ENCODE results near the gene RHBDF2.

Gene RHBDF2

DNA sequence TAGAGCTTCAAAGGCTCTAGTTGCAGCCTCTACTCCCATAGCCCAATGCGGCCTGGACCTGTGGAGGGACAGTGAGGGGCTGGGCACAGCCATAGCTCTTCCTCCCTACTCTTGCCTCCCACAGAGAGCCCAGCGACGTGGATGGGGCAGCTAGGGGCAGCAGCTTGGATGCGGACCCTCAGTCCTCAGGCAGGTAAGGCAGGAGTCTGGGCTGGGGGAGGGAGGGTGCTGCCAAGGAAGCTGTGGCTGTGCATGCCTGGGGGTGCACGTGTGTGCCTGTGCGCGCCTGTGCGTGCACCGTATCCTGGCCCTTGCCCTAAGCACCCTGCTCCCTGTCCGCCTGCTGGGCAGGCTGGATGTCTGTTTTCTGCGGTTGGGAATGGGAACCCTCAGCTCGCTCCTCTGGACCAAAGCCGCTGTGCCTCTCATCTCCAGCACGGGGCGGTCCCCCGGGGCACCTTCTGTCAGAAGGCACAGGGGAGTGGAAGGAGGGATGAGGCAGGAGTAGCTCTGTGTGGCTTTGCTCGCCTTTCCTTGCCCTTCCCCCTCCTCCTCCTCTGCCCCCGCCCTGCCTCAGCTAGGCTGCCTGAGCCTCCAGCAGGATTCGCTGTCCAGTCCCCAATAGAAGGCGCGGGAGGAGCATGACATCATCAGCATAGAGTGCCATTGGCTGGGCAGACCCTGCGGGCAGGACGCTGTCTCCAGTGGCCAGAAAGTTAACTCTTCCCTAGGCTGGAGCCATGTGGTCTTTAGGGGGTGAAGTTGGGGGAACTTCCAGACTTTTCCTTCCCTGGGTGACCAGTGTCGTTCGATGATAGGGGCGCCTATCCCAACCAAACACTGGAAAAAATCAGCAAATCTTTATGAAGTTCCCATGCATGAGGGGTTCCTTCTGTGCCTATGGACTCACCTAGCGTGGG, 39.4 kb upstream of the RHBDF2 start:
- peak; percentile 97 for DNase-seq (ENCODE audit: extremely low spot score)
- TF ChIP-seq TARDBP (IDR thresholded peaks at IDR 0.05), result no peak
- peak; percentile 83 for TF ChIP-seq L3MBTL2 (conservative IDR thresholded peaks at IDR 0.05)
- TF ChIP-seq HDGF (IDR thresholded peaks at IDR 0.05; ENCODE audit: borderline replicate concordance), result peak; percentile 60; the same call in 1 of the 2 replicates
- TF ChIP-seq NFRKB (IDR thresholded peaks at IDR 0.05), result no peak
- no peak for TF ChIP-seq PKNOX1 (IDR thresholded peaks at IDR 0.05)
- no peak for TF ChIP-seq FOXM1 (IDR thresholded peaks at IDR 0.05; ENCODE audit: borderline replicate concordance)
- POLR2A ChIA-PET, result interaction anchor here (0.9 to 4.0 kb wide), 13 partner anchors 11 to 186 kb away, joined by 3 to 28 read pairs (median 5); partner anchors contain the start of genes JMJD6 and METTL23
- CTCF ChIA-PET, result interaction anchor here (1.0 to 3.2 kb wide), 5 partner anchors 12 to 84 kb away, joined by 3 to 16 read pairs (median 5); no protein-coding TSS in a partner anchor

DNA sequence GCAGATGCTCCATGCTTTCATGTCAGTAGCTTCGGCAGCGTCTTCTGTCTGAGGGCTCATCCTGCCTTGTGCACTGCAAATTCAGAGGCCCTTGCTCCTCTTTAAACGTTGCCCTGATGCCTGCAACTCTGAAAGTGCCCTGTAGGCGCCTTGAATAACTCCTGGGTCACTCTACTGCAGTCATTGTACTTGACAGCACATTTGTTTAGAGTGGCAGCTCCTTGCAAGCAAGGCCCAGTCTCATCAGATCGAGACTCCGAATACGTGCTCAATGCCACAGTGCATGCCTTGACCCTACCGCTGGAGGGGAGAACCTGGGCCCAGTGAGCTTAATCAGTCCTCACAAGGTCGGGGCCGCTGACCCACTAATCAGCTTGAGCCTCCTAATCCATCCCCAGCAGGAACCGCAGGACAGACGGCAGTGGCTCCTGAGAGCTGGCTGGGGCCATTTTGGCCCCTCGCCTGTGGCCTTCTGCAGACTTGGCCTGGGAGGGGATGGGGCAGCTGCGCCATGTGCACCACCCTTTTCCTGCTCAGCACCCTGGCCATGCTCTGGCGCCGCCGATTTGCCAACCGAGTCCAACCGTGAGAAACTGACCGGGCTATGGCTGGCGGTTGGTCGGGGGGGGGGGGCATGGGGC, 38.5 kb upstream of the RHBDF2 start, which contains the start of gene PRCD:
Gene PRCD, plus strand, starts transcription at position 414 of the 641 bp plus-strand sequence. Its CDS starts 98 bp downstream, at position 512.
- no peak for TF ChIP-seq HDGF (IDR thresholded peaks at IDR 0.05; ENCODE audit: borderline replicate concordance)
- POLR2A ChIA-PET, result interaction anchor here (1.1 to 4.0 kb wide), 8 partner anchors 11 to 187 kb away, joined by 3 to 28 read pairs (median 9); partner anchors contain the start of genes JMJD6 and METTL23
- DNase-seq (ENCODE audit: extremely low spot score), result no peak
- CTCF ChIA-PET, result interaction anchor here (1.0 to 3.2 kb wide), 4 partner anchors 11 to 40 kb away, joined by 3 to 16 read pairs (median 9); no protein-coding TSS in a partner anchor

GRCh38 chr17:76538941-76539570, 37.8 kb upstream of the RHBDF2 start:
- CTCF ChIA-PET, result interaction anchor here (2.7 to 3.2 kb wide), 2 partner anchors 10 to 16 kb away, joined by 15 to 16 read pairs; no protein-coding TSS in a partner anchor

DNA sequence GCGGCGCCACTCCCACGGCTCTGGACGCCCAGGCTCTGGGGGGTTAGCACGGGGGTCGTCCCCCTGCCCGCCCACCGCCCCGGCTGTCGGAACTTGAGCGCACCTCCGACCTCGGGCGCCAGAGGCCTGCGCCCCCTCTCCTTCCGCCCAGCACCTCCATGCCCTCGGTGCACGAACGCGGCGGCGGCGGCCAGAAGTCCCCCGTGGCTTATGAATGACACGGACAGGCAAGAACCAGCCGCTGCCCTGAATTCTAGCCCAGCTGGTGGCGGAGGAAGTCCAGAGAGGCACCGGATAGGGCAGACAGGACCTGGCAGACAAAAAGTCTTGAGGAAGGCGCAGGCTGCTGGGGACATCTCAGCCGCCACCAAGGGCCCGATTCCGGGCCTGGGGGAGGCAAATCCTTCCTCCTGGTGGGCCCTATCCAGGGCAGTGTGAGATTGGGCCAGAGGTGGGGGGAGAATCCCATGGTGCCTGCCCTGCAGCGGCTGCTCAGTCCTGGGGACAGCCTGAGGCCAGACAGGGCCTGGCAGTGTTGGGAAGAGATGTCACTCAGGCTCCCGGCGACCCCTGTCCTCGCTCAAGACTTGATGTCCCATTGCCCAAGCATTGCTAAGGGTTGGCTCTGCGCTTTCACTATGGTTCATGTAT, 37.2 kb upstream of the RHBDF2 start:
- no peak for DNase-seq (ENCODE audit: extremely low spot score)
- POLR2A ChIA-PET, result interaction anchor here (4.0 kb wide), 1 partner anchor 19 kb away, joined by 17 read pairs; no protein-coding TSS in a partner anchor
- TF ChIP-seq ELF4 (IDR thresholded peaks at IDR 0.05) (no peak), ZNF384 (IDR thresholded peaks at IDR 0.05) (no peak), SUZ12 (IDR thresholded peaks at IDR 0.05) (no peak), NFRKB (IDR thresholded peaks at IDR 0.05) (no peak), HDGF (IDR thresholded peaks at IDR 0.05; ENCODE audit: borderline replicate concordance) (no peak), TARDBP (IDR thresholded peaks at IDR 0.05) (no peak), SP1 (IDR thresholded peaks at IDR 0.05) (no peak)
- CTCF ChIA-PET, result interaction anchor here (2.7 kb wide), 1 partner anchor 9 kb away, joined by 15 read pairs; no protein-coding TSS in a partner anchor

More at GRCh38 chr17:76538941-76539570, 37.8 kb upstream of the RHBDF2 start:
- DNase-seq (ENCODE audit: extremely low spot score), result no peak
- TF ChIP-seq BHLHE40 (IDR thresholded peaks at IDR 0.05; ENCODE audit: borderline replicate concordance) (no peak), L3MBTL2 (conservative IDR thresholded peaks at IDR 0.05) (no peak), PKNOX1 (IDR thresholded peaks at IDR 0.05) (no peak), HDGF (IDR thresholded peaks at IDR 0.05; ENCODE audit: borderline replicate concordance) (no peak), FOXA1 (IDR thresholded peaks at IDR 0.05) (no peak), LEF1 (IDR thresholded peaks at IDR 0.05; ENCODE audit: borderline replicate concordance) (no peak)
- POLR2A ChIA-PET, result interaction anchor here (1.5 to 4.0 kb wide), 5 partner anchors 10 to 136 kb away, joined by 3 to 28 read pairs (median 12); no protein-coding TSS in a partner anchor

- POLR2A ChIA-PET, result interaction anchor here (4.0 kb wide), 1 partner anchor 20 kb away, joined by 17 read pairs; no protein-coding TSS in a partner anchor
- TF ChIP-seq ARNT (IDR thresholded peaks at IDR 0.05), result no peak
- TF ChIP-seq TARDBP (IDR thresholded peaks at IDR 0.05), result no peak
- no peak for TF ChIP-seq SP1 (IDR thresholded peaks at IDR 0.05)
- TF ChIP-seq FOXA1 (IDR thresholded peaks at IDR 0.05), result no peak
- no peak for TF ChIP-seq PKNOX1 (IDR thresholded peaks at IDR 0.05)
- no peak for TF ChIP-seq FOXK2 (IDR thresholded peaks at IDR 0.05)
- no peak for TF ChIP-seq LEF1 (IDR thresholded peaks at IDR 0.05; ENCODE audit: borderline replicate concordance)
- no peak for TF ChIP-seq NFRKB (IDR thresholded peaks at IDR 0.05)
- TF ChIP-seq BHLHE40 (IDR thresholded peaks at IDR 0.05; ENCODE audit: borderline replicate concordance), result no peak
- no peak for TF ChIP-seq HDGF (IDR thresholded peaks at IDR 0.05; ENCODE audit: borderline replicate concordance)
- CTCF ChIA-PET, result no interaction called here
- no peak for DNase-seq (ENCODE audit: extremely low spot score)
Observed at GRCh38 chr17:76537578-76538280, 36.5 kb upstream of the RHBDF2 start, which contains the start of gene CYGB. Gene CYGB, minus strand, starts transcription at chr17:76537709. Its CDS starts 167 bp downstream, at chr17:76537542.
